Measurements from ENCODE around the gene FCER1G.
"Not testable (repeated sequence)": the region's sequence is repeated elsewhere in the genome, so short reads cannot be mapped to it uniquely, and the experiment has no call there.

Gene FCER1G

GRCh38 chr1:161206411-161207140, 8.5 kb upstream of the FCER1G start:
- DNase-seq (ENCODE audit: low spot score) = no peak

GRCh38 chr1:161207173-161207572, 7.9 kb upstream of the FCER1G start:
- DNase-seq (ENCODE audit: low spot score) = no peak

DNA sequence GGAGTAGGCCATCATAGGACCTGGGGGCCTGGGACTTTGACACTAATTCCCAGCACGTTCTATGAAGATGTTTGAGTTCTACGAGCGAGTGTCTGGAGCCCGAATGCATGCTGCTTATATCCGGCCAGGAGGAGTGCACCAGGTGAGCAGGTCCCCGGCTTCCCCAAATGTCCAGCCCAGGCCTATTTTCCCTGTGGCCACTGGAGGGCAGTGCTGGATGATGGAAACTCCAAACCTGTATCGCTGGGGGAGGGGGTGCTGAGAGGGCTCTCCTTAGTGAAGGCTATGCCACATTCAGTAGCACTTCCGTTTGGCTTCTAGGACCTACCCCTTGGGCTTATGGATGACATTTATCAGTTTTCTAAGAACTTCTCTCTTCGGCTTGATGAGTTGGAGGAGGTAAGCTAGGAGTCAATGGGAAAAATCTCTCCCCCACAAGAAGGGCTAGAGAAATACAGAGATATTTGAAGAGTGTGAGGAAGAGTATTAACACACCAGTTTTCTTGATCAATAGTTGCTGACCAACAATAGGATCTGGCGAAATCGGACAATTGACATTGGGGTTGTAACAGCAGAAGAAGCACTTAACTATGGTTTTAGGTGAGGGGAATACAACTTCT, 5.2 kb upstream of the FCER1G start:
- DNase-seq (ENCODE audit: low spot score) = peak; percentile 70

DNA sequence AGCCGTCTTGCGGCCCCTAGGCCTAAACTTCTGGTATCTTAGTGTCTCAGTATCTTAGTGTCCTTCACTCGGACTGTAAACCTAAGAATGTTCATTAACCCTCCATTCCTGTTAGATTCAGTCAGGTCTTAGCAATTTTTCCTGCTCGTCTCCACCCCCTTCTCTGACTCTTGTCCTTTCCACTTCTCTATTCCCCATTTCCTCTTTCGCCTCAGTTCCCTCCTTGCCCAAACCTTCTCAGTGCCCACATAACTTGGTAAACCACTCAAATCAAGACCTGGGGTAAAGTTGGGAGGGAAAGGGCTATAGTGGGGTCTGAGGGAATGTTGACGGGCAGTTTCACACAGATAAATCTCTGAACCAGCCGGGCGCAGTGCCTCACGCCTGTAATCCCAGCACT, 726 bp upstream of the FCER1G start:
- no peak for DNase-seq (ENCODE audit: low spot score)

GRCh38 chr1:161216945-161217712, 2.0 kb downstream of the FCER1G start:
- no peak for DNase-seq (ENCODE audit: low spot score)

DNA sequence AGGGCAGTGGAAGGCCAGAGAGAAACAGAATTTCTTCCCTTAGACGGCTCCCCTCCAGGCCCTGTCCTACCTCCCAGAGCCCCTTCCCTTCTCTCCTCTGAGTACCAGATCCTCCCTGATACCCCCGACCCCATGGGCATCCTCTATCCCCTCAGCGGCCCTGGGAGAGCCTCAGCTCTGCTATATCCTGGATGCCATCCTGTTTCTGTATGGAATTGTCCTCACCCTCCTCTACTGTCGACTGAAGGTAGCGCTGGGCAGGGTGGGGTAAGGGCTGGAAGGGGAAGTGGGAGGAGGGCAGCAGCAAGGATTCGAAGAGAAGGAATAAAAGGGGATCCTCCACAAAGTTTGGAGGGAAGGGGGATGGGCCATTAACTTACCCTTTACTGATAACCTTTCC, 2.7 kb downstream of the FCER1G start:
- no peak for DNase-seq (ENCODE audit: low spot score)

DNA sequence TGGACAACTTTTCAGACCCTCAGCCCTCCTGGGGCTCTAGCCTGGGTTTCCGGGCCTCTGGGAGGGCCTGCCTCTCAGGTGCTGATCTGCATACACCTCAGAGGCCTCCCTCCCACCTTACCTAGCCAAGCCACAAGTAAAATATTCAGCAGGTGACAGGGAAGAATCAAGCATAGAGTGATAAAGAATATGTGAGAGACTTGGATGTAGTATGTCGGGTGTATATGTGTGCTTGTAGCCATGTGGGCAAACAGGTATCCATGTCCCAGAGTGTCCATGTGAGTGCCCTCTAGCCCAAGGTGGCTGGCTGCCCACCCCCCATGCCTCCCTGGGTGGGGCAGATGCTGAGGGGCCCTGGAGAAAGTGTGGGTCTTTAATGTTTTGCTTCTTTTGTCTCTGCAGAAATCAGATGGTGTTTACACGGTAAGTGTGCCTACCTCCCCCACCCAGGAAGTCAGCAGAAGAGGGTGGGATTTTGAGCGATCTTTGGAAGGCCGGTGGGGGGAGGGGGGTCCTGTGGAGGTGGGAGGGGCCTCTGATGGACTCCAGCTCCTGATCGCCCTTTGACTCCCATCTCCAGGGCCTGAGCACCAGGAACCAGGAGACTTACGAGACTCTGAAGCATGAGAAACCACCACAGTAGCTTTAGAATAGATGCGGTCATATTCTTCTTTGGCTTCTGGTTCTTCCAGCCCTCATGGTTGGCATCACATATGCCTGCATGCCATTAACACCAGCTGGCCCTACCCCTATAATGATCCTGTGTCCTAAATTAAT, 3.4 kb downstream of the FCER1G start:
- DNase-seq (ENCODE audit: low spot score) = no peak

DNA sequence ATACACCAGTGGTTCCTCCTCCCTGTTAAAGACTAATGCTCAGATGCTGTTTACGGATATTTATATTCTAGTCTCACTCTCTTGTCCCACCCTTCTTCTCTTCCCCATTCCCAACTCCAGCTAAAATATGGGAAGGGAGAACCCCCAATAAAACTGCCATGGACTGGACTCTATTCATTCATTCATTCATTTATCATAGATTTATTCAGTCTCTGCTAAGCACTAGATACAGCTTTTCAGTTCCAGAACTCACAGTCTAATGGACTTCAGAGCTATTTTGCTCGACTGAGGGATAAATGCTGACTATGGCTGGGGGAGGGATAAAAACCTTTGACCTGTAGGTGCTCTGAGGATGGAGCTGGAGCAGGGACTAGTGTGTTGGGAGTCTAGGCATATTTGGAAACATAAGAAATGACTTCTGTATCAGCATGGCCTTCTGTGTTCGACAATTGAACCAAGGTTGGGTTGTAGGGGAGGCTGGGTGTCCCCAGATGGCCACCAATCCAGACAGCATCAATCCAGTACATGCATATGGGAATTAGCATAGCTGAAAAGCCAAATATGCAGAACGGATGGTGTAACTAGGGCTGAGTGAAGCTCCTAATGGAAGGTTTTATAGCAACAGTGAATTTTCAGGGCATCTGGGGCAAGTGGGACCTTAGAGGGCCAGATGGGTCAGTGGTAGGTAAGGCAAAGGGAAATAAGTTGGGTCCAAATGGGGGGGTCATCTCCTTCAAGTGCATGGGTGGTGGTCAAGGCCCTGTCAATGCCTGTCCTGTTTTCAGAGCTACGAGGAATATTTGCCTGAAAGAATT, 4.2 kb downstream of the FCER1G start:
- no peak for DNase-seq (ENCODE audit: low spot score)

- no peak for DNase-seq (ENCODE audit: low spot score)
Observed at GRCh38 chr1:161220002-161220401, 4.9 kb downstream of the FCER1G start.

DNA sequence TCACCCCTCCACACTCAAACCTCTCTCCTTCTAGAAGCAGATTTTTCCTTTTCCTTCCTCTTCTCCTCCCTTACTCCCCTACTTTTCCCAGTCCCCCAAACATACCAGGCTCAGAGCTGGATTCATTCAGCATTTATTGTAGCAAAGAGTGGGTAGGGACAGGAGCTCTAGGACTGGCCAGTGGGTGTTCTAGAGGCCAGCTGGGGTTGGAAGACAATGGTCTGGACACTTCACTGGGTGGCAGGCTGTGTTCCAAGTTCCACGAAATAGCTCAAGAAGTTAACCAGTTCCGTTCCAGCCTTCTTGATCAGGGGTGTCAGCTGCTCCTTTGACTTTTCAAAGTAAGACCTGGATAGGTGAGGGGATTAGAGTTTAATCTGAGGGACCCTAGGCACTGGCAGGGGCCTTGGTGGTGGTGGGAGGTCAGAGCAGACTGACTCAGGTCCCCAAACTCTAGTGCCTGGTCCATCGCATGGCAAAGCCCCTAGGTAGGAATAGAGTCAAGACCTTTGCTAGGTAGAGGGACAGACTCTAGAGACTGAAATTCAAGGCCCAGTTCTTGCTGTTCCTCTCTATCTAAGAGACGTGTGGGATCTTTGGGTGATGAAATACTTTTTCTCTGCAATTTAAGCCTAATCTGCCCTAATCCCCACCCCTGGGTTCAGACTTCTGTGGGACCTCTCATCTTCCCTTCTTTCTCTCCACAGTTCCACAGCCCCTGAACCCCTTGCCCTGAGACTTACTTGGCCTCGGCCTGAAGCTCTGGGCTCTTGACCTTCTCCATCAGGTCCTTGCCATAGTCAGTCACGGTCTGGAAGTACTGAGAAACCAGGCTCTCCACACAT, 7.3 kb downstream of the FCER1G start:
- no peak for DNase-seq (ENCODE audit: low spot score)

DNA sequence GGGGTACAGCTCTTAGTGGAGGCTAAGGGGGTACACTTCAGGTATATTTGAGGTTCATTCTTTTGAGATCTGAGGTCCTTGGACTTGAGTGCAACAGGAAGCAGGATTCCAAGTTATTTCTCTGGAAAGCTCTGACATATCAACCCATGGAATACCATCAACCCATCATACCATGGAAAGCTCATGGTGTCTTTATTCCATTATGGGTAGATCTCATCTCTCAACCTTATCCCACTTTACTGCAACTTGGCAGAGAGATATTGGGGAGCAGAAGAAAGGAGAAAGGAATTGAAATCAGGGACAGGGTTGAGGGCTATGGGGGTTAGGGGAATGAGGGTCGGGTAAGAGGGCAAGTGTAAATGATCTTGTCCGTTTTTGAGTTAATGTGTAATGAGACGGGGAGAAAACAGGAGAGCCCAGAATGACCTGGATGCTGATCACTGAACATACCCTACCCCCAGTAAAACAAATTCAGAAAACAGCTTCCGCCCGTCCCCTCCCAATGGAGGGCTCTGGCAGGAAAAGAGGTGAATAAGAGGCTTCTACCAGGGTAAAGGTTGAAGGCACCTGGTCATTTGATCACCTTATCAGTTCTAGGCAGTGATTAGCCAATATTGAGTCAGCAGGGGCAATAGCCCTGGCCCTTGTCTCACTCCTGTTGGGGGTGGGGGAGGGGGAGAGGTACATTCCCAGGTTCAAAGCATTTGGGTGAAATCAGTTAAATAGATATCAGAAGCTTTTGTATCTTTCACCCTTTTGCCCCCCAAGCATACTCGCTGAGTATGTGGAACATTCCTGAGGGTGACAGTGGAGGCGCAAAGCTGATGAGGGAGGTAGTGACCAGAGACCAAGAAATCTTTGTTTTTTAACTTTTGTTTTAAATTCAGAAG, 9.0 kb downstream of the FCER1G start:
- no peak for DNase-seq (ENCODE audit: low spot score)

DNA sequence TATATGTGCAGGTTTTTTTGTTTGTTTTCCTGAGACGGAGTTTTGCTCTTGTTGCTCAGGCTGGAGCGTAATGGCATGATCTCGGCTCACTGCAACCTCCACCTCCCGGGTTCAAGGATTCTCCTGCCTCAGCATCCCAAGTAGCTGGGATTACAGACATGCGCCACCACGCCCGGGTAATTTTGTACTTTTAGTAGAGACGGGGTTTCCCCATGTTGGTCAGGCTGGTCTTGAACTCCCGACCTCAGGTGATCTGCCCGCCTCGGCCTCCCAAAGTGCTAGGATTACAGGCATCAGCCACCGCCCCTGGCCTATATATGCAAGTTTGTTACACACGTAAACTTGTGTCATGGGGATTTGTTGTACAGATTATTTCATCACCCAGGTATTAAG, 9.6 kb downstream of the FCER1G start:
- not testable (repeated sequence) for DNase-seq (ENCODE audit: low spot score)

DNA sequence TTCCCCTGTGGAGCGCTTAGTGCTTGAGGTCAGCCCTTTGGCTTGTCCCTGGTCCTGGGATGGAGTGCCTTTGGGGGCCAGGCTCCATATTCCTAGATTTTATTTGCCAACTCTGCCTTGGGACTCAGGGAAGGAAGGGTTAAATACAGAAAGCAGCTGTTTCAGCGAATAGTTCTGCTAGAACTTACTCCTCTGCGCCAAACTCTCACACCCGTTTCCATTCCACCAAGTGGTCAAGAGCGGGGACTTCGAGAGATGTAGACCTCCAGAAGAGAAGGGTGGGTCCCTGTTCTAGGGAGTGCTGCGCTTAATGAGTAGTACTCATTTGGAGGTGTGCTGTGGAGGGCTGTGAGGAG, 10.1 kb downstream of the FCER1G start:
- DNase-seq (ENCODE audit: low spot score) = no peak

GRCh38 chr1:161225534-161226319, 10.6 kb downstream of the FCER1G start, which contains the start of gene TOMM40L:
TSS of gene TOMM40L (plus strand) at chr1:161226060. CDS start at chr1:161226490, 430 bp downstream.
- peak; percentile 97 for DNase-seq (ENCODE audit: low spot score)

- no peak for DNase-seq (ENCODE audit: low spot score)
Observed at GRCh38 chr1:161226320-161226711, 11.2 kb downstream of the FCER1G start.

DNA sequence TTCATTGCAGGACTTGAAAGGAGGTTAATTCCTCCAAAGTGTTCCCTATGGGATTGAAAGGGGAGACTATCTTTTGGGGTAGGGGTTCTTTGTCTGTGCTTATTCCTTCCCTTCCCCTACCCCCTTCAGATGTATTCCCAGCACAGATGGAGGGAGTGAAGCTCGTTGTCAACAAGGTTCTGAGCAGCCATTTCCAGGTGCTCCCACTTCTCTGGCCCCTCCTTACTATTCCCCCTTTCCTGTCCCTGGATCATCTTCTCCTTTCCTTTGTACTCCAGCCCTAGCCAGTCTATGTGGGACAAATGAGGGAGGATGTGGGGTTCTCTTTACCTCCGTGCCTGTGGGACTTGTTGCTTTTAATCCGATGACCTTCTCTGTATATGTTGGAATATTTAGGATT, 11.7 kb downstream of the FCER1G start:
- DNase-seq (ENCODE audit: low spot score) = no peak

DNA sequence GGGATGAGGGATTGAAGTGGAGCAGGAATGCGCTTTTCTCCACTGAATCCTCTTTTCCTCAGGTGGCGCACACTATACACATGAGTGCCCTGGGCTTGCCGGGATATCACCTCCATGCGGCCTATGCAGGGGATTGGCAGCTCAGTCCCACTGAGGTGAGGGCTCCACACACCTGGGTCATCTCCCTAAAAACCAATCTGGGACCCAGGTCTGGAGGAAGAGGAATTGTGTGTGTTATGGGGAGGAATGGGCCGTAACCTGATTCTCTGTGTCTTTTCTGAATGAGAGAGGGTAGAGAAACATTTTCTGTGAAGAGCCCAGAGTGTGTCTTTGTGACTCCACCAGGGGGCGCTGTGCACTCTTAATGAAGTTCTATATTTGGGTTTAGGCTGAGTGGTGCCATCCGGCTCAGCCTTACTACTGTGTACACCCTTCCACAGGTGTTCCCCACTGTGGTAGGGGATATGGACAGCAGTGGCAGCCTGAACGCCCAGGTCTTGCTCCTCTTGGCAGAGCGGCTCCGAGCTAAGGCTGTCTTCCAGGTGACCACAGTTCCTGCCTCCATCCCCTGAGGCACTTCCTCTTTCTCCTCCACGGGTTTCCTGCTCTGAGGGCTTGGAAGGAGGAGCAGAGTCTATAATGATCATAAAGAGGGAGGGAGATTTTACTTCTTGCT, 12.2 kb downstream of the FCER1G start:
- DNase-seq (ENCODE audit: low spot score) = peak; percentile 64

DNA sequence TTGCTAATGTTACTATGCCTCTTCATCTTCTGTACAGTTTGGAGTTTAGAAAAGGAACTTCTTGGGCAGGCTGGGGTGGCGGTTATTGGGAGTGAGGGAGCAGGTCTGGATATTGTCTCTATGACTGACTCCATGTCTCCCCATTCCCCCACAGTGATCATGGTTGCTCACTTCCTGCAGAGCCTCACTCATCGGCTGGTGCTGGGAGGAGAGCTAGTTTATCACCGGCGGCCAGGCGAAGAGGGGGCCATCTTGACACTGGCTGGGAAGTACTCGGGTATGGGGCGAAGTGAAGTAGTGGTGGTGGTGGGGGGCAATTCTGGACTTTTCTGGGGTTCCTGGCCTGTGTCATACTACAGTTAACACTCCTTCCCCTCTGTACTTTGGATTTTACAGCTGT, 12.9 kb downstream of the FCER1G start:
- no peak for DNase-seq (ENCODE audit: low spot score)

Measured in SW480 (cell line).